PFSK-1 (cell line): Measurements from ENCODE around the gene ACKR2.

Experiments used
- POLR2AphosphoS5 ChIP-seq: IDR thresholded peaks from 2 replicates; pipeline ENCODE4 v1.6.1; 2012; ENCODE audit warnings: low read depth, mild to moderate bottlenecking, control low read depth, low read length, moderate library complexity
- SIN3A ChIP-seq: IDR thresholded peaks from 2 replicates; pipeline ENCODE4 v1.6.1; 2012; ENCODE audit warnings: mild to moderate bottlenecking, low read length, moderate library complexity, borderline replicate concordance; ENCODE audit not compliant: insufficient read depth
- TF ChIP-seq, protein P1 (sequence below), 2 experiments: IDR thresholded peaks; 2 replicates each; pipeline versions ENCODE4 v1.6.1 to v1.8.0; 2011 to 2012; ENCODE audit warnings: low read depth in 2 of 2, low read length in 2 of 2, control low read depth in 1 of 2, inconsistent platforms in 1 of 2, mild to moderate bottlenecking in 1 of 2, moderate library complexity in 1 of 2; ENCODE audit not compliant: insufficient read depth in 1 of 2

DNA sequence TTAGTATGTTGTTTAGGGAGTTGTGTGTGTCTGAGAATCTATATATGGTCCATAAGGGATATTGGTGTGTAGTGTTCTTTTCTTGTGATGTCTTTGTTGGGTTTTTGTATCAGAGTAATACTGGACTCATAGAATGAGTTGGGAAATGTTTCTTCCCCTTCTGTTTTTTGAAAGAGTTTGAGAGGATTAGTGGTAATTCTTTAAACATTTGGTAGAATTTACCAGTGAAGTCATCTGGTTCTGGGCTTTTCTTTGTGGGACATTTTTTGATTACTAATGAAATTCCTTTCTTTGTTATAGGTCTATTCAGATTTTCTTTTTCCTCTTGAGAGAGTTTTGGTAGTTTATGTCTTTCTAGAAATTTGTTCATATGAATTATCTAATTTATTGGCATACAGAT is 16.9 kb downstream of the ACKR2 start:
- TF ChIP-seq POLR2AphosphoS5 (no peak), SIN3A (no peak)
- TF ChIP-seq, protein P1, sequence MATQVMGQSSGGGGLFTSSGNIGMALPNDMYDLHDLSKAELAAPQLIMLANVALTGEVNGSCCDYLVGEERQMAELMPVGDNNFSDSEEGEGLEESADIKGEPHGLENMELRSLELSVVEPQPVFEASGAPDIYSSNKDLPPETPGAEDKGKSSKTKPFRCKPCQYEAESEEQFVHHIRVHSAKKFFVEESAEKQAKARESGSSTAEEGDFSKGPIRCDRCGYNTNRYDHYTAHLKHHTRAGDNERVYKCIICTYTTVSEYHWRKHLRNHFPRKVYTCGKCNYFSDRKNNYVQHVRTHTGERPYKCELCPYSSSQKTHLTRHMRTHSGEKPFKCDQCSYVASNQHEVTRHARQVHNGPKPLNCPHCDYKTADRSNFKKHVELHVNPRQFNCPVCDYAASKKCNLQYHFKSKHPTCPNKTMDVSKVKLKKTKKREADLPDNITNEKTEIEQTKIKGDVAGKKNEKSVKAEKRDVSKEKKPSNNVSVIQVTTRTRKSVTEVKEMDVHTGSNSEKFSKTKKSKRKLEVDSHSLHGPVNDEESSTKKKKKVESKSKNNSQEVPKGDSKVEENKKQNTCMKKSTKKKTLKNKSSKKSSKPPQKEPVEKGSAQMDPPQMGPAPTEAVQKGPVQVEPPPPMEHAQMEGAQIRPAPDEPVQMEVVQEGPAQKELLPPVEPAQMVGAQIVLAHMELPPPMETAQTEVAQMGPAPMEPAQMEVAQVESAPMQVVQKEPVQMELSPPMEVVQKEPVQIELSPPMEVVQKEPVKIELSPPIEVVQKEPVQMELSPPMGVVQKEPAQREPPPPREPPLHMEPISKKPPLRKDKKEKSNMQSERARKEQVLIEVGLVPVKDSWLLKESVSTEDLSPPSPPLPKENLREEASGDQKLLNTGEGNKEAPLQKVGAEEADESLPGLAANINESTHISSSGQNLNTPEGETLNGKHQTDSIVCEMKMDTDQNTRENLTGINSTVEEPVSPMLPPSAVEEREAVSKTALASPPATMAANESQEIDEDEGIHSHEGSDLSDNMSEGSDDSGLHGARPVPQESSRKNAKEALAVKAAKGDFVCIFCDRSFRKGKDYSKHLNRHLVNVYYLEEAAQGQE (IDR thresholded peaks at IDR 0.05; ENCODE audit: insufficient read depth in 1 of 2, low read depth in 2 of 2, low read length in 2 of 2) = no peak
